Activated CD4-positive, alpha-beta memory T cell treated with anti-CD3 and anti-CD28 coated beads for 36 hours (primary cell): ENCODE measurements around the gene LRMDA. TPM values are rescaled to one million over a fixed set of nuclear protein-coding genes. Genes with fewer than 3 reads are reported as not detected.
"Not testable (repeated sequence)": the region's sequence is repeated elsewhere in the genome, so short reads cannot be mapped to it uniquely, and the experiment has no call there.

Source experiments
- CTCF ChIA-PET: fragments of 350-600 bp; sonication (Branson Sonifier 250); formaldehyde crosslinking; loops from one replicate; lab custom pipeline; 2021; ENCODE audit warnings: antibody characterized with exemption, inconsistent platforms; lab: Charles Lee
- POLR2A ChIA-PET: fragments of 350-600 bp; sonication (Branson Sonifier 250); formaldehyde crosslinking; loops from one replicate; lab custom pipeline; 2021; ENCODE audit warnings: antibody characterized with exemption; lab: Charles Lee
- DNase-seq: peaks from one replicate; pipeline ENCODE4 v3.0.0-alpha.2; 2020
- H3K27ac Mint-ChIP-seq: one replicate; pipeline ENCODE4 v1.8.0; 2021; ENCODE audit warnings: mixed read lengths
- H3K27me3 Mint-ChIP-seq: one replicate; pipeline ENCODE4 v1.8.0; 2021; ENCODE audit warnings: mixed read lengths
- H3K36me3 Mint-ChIP-seq: one replicate; pipeline ENCODE4 v1.8.0; 2021; ENCODE audit warnings: mixed read lengths
- H3K4me1 Mint-ChIP-seq: one replicate; pipeline ENCODE4 v1.8.0; 2021; ENCODE audit warnings: low read depth, mixed read lengths
- H3K4me3 Mint-ChIP-seq: one replicate; pipeline ENCODE4 v1.8.0; 2021; ENCODE audit warnings: mild to moderate bottlenecking, mixed read lengths
- H3K9me3 Mint-ChIP-seq: one replicate; pipeline ENCODE4 v1.8.0; 2021; ENCODE audit warnings: mixed read lengths
- intact Hi-C: fragments of 100-400 bp; cut with micrococcal nuclease; formaldehyde crosslinking; loops from one replicate; pipeline ENCODE4 v1.15.1; 2023
- total RNA-seq, 2 experiments: library from RNA; stranded (reverse); gene quantifications; one replicate each; pipeline ENCODE4 v1.2.3, GENCODE V29; 2021

The LRMDA gene
- total RNA-seq, 2 experiments from 2014 or later, result not detected

DNA sequence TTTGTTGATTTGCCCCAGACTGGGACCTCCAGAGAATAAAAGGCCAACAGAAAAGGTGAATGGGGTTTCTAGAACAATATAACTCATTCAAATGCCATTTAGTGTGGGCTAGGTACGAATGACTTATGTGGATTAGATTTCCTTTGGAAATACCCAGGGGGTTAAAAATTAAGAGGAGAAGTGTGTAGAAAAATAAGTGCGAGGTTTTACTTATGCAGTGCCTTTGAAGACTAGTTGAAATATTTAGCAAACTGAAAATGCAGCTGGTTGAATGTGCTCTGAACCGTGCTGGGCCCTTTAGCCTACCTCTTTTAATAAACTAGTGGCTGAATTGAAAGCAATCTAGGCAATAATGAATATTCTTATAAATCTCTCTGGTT, 180.6 kb downstream of the LRMDA start:
- DNase-seq, result no peak
- H3K27me3 Mint-ChIP-seq, result peaks cover 3% of the 10 kb centered on the region
- ChIA-PET CTCF (no interaction called here), POLR2A (no interaction called here)
- H3K36me3 Mint-ChIP-seq, result no peaks in the 10 kb centered on the region
- no peak overlapping the region for H3K4me3 Mint-ChIP-seq
- no peak overlapping the region for H3K27ac Mint-ChIP-seq
- no peaks in the 10 kb centered on the region for H3K4me1 Mint-ChIP-seq
- no peaks in the 10 kb centered on the region for H3K9me3 Mint-ChIP-seq
- intact Hi-C loops, result no loop called here

DNA sequence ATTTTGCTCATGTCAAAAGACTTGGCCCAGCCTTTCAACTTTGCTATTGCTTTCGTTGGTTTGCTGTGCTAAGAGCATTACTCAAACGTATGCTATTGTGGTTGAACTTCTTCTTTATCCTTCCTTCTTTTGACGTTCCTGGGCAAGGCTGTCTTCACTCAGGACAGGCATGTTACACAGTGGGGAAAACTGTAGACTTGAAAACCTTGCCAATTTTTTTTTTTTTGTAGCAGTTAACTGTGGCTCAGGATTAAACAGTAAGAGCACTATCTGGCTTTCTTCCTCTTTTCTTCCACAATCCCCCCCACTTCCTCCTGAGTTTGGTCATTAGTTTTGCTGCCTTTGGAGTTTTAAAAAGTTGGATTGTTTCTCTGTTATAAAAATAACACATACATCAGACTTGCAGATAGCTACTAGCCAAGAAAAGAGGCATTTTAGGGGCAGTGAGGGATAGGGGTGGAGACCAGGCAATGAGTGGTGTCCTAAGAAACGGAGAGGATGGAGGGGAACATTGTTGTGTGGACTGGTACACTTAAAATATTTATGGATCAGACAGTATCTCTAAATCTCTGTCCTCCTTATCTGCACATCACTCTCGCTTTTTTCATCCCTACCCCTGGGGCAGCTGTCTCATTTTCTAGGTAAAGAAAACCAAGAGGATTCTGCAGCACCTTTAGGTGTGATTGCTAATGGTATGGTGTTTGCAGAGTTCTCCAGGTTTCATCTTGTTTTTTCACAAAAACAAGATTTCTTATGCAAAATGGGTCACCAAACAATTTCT, 181.7 kb downstream of the LRMDA start:
- CTCF ChIA-PET, result no interaction called here
- Mint-ChIP-seq H3K27me3 (peaks cover 6% of the 10 kb centered on the region), H3K4me3 (no peak overlapping the region), H3K27ac (no peak overlapping the region), H3K4me1 (no peaks in the 10 kb centered on the region), H3K36me3 (no peaks in the 10 kb centered on the region), H3K9me3 (no peaks in the 10 kb centered on the region)
- intact Hi-C loops, result no loop called here
- DNase-seq, result no peak
- POLR2A ChIA-PET, result no interaction called here

DNA sequence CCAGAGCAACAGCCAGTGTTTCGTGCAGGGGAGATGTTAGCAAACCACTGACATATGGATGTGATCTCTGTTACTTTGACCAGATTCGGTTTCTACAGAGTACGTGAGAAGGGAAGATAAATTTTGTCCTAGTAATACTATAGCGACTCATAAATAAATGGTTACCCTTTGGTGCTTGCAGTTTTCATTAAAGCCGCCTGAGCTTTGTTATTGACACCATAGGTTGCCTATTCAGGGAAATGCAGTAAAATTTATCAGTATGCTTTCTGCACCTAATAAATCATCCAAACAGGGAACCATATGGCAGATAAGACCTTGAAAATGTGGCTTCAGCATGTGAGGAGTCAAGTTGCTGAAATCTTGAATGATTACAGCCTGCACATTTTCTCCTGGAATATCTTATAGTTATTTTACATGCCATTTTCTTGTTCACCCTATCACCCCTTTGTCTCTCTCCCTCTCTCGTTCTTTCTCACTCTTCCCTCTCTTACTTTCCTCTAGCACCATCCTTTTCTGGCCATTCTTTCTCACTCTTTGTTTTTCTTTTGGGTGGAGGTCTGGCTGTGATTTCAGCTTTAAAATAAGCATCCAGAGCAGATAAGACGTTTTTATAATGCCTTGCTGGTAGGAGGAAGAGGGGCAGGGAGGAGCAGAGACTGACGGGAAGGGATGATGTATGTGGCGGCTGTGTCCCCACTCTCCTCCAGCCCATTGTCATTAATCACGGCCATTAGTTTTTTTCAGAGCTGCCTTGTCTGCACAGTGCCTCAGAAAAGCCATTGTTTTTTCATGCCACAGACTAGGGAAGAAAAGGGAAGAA, 182.5 kb downstream of the LRMDA start:
- no peaks in the 10 kb centered on the region for H3K9me3 Mint-ChIP-seq
- no peaks in the 10 kb centered on the region for H3K4me1 Mint-ChIP-seq
- ChIA-PET CTCF (no interaction called here), POLR2A (no interaction called here)
- no peak overlapping the region for H3K27ac Mint-ChIP-seq
- intact Hi-C loops, result no loop called here
- no peak overlapping the region for H3K4me3 Mint-ChIP-seq
- no peaks in the 10 kb centered on the region for H3K36me3 Mint-ChIP-seq
- no peak for DNase-seq
- H3K27me3 Mint-ChIP-seq, result peaks cover 6% of the 10 kb centered on the region

DNA sequence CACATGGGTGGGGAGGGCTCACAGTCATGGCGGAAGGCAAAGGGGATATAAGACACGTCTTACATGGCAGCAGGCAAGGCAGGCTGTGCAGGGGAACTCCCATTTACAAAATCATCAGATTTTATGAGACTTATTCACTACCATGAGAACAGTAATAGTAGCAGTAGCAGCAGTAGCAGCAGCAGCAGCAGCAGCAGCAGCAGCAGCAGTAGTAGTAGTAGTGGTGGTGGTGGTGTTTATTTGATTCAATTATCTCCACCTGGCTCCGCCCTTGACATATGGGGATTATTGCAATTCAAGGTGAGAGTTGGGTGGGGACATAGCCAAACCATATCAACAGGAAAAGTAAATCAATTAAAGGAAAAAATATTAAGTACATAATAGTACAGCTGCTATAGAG, 184.7 kb downstream of the LRMDA start:
- H3K36me3 Mint-ChIP-seq, result no peaks in the 10 kb centered on the region
- ChIA-PET CTCF (no interaction called here), POLR2A (no interaction called here)
- no peaks in the 10 kb centered on the region for H3K9me3 Mint-ChIP-seq
- no peaks in the 10 kb centered on the region for H3K4me1 Mint-ChIP-seq
- no peak for DNase-seq
- no peak overlapping the region for H3K4me3 Mint-ChIP-seq
- peaks cover 6% of the 10 kb centered on the region for H3K27me3 Mint-ChIP-seq
- no peak overlapping the region for H3K27ac Mint-ChIP-seq
- intact Hi-C loops, result no loop called here

DNA sequence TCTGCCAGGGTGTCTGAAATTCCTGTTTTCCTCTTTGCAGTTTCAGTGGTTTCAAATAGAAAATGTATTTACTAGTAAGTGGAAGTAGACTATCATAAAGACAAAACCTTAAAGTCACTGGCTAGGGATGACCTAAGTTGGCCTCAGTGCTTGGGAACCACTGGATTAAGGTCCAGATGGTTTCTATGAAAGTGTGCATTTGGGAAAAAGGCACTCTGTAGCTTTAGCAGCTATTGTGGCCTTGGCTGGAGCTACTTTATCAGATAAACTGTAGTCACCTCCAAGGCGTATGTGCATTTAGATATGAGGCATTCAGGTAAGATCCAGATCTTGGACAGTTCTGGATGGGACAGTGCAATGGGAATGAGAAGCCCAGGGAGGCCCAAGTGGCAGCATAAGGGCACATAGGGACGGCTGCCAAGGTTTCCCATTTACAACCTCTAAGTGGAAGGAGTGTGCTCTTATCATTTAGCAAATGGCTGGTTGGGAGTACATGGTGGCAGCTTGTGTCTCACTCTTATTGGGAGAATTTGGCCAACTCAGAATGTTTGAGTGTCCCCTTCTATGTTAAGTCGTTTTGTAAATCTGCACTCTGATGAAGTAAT, 185.6 kb downstream of the LRMDA start:
- H3K27me3 Mint-ChIP-seq, result peaks cover 8% of the 10 kb centered on the region
- no peak overlapping the region for H3K27ac Mint-ChIP-seq
- no peak for DNase-seq
- intact Hi-C loops, result no loop called here
- H3K36me3 Mint-ChIP-seq, result no peaks in the 10 kb centered on the region
- H3K4me3 Mint-ChIP-seq, result no peak overlapping the region
- H3K4me1 Mint-ChIP-seq, result no peaks in the 10 kb centered on the region
- H3K9me3 Mint-ChIP-seq, result no peaks in the 10 kb centered on the region
- ChIA-PET CTCF (no interaction called here), POLR2A (no interaction called here)

DNA sequence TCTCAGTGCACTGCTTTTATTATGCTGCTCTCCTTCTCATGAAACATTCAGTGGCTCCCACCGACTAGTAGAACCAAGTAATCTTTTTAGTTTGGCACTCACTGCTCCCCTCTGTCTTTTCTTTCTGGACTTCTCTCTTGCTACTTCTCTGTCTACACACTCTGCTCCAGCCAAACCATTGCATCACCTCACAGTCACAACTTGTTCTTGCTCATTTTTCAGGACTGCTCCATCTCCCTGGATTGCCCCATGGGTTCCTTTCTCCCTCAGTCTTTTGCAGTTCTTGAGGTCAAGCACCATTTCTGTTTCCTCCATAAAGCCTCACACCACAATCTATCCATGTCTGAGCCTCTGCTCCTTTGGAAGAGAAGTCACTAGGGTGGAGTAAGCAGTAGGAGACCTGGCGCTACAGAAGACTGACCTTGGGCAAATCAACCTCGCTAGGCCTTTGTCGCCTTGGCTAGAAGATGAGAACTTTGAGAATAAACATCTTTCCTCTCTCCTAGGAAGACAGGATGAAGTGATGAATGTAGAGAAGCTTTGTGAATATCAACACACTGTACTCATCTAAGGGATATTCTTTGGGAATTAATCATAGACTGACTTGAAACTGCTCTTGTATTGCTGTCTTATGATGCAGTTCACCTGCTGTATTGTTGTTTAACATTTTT, 186.2 kb downstream of the LRMDA start:
- Mint-ChIP-seq H3K27me3 (peaks cover 10% of the 10 kb centered on the region), H3K4me3 (no peak overlapping the region), H3K9me3 (no peaks in the 10 kb centered on the region), H3K4me1 (no peaks in the 10 kb centered on the region), H3K36me3 (no peaks in the 10 kb centered on the region), H3K27ac (no peak overlapping the region)
- DNase-seq, result no peak
- CTCF ChIA-PET, result no interaction called here
- POLR2A ChIA-PET, result no interaction called here
- intact Hi-C loops, result no loop called here

DNA sequence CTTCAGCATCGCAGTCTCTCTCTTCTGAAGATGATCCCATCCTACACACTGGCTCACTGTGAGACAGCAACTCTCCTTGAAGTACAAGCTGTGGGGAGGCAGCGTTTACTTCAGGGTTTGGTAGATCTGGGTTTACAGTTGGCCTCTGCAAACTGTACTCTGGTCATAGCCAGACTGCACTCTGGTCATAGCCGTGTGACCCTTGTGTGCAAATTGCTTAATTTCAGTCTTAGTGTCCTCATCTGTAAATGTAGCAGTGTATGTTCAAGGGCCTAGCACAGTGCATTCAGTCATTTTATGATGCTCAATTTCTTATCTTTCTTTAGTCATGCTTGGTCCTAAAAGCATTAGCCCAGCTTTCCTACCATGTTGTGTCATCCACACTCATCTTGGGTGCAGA, 188.2 kb downstream of the LRMDA start:
- no peaks in the 10 kb centered on the region for H3K9me3 Mint-ChIP-seq
- intact Hi-C loops, result no loop called here
- no peak for DNase-seq
- no peaks in the 10 kb centered on the region for H3K36me3 Mint-ChIP-seq
- H3K4me3 Mint-ChIP-seq, result no peak overlapping the region
- H3K27ac Mint-ChIP-seq, result no peak overlapping the region
- ChIA-PET POLR2A (no interaction called here), CTCF (no interaction called here)
- H3K4me1 Mint-ChIP-seq, result no peaks in the 10 kb centered on the region
- peaks cover 7% of the 10 kb centered on the region for H3K27me3 Mint-ChIP-seq

DNA sequence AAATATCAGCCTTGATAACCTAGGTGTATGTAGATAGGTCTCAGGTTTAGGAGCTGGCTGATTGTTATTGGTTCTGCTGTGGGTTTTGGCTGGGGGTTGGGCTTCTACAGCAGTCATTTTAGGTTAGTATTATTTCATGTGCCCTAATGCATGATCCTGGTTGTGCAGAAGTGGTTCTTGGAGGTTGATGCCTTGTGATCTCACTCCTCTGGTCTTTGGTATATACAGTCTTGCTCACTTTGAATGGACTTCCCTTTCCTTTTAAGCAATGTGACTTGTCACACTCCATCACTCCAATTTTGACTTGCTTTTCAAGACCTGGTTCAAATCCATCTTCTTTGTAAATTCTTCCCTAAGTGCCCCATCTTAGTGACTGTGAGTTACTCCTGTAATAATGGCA, 188.9 kb downstream of the LRMDA start:
- H3K27me3 Mint-ChIP-seq, result peaks cover 7% of the 10 kb centered on the region
- POLR2A ChIA-PET, result no interaction called here
- intact Hi-C loops, result no loop called here
- H3K9me3 Mint-ChIP-seq, result no peaks in the 10 kb centered on the region
- H3K27ac Mint-ChIP-seq, result no peak overlapping the region
- DNase-seq, result no peak
- CTCF ChIA-PET, result no interaction called here
- H3K4me1 Mint-ChIP-seq, result no peaks in the 10 kb centered on the region
- no peak overlapping the region for H3K4me3 Mint-ChIP-seq
- H3K36me3 Mint-ChIP-seq, result no peaks in the 10 kb centered on the region

DNA sequence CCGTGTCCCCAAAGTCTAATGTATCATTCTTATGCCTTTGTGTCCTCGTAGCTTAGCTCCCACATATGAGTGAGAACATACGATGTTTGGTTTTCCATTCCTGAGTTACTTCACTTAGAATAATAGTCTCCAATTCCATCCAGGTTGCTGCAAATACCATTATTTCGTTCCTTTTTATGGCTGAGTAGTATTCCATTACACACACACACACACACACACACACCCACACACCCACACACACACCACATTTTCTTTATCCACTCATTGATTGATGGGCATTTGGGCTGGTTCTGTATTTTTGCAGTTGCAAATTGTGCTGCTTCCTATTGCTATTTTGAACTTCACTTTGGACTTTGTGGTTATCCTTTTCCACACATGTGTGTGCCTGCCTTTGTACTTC, 189.6 kb downstream of the LRMDA start:
- CTCF ChIA-PET, result interaction anchor here (1.0 kb wide), 1 partner anchor 225 kb away, joined by 3 read pairs; no protein-coding TSS in a partner anchor
- H3K36me3 Mint-ChIP-seq, POLR2A ChIA-PET, H3K4me3 Mint-ChIP-seq, H3K9me3 Mint-ChIP-seq, intact Hi-C loops, DNase-seq, H3K27me3 Mint-ChIP-seq, H3K4me1 Mint-ChIP-seq, H3K27ac Mint-ChIP-seq: not testable (repeated sequence)

DNA sequence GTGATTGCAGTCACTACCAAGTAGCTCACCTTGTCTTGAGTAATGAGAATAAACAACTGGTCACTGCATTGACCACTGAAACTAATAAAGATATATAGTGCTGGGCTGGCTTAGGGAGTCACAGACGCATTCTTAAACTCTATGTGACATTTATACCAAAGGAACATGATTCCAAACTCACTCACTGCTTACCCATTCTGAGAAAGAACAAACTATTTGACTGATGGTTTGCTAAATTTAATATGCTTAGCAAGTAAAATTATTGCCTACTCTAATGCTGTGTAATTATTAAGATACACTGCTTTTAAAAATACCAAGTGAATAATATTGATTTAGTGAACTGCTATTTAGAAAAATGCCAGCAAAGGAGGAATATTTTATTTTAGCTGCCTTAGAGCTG, 191.1 kb downstream of the LRMDA start:
- Mint-ChIP-seq H3K4me3 (no peak overlapping the region), H3K4me1 (no peaks in the 10 kb centered on the region), H3K36me3 (no peaks in the 10 kb centered on the region), H3K27ac (no peak overlapping the region), H3K9me3 (no peaks in the 10 kb centered on the region), H3K27me3 (peaks cover 5% of the 10 kb centered on the region)
- intact Hi-C loops, result no loop called here
- ChIA-PET CTCF (no interaction called here), POLR2A (no interaction called here)
- no peak for DNase-seq

DNA sequence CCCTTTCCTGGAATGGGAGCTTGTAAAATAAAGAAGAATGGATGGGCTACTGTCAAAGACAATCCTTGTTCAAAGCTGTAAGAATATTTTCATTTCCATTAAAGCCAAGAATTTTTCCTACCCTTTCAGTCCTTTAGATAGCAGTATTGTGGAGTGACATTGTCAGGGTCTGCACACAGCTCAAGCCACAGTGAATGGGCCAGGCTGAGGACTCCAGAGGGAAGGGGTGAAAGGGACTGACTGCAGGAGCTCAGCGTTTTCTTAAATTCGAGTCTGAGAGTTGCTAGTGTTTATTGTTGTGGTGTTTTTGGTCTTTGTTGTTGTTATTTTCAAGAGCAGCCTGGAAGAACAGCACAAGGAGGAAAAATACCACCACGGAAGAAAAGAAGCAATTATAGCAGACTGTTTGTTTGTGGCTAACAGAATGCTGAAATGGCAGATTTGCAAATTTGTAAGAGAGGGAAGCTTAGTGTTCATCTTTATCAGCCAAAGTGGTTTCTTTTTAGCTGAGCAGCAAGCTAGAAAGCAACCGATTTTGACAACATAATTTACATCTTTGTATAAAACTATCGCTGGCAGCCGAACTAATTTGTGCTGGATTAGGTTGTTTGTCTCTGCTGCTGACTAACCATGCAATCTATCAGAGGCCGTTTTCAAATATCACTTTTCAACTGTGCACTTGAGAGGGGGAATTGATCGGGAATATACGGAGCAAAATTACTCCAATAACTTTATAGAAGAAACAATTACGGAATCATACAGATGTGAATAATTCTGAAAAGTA, 192.1 kb downstream of the LRMDA start:
- ChIA-PET CTCF (no interaction called here), POLR2A (no interaction called here)
- no peak for DNase-seq
- intact Hi-C loops, result no loop called here
- no peak overlapping the region for H3K4me3 Mint-ChIP-seq
- no peak overlapping the region for H3K27ac Mint-ChIP-seq
- H3K36me3 Mint-ChIP-seq, result no peaks in the 10 kb centered on the region
- H3K9me3 Mint-ChIP-seq, result no peaks in the 10 kb centered on the region
- H3K4me1 Mint-ChIP-seq, result no peaks in the 10 kb centered on the region
- H3K27me3 Mint-ChIP-seq, result peaks cover 4% of the 10 kb centered on the region

DNA sequence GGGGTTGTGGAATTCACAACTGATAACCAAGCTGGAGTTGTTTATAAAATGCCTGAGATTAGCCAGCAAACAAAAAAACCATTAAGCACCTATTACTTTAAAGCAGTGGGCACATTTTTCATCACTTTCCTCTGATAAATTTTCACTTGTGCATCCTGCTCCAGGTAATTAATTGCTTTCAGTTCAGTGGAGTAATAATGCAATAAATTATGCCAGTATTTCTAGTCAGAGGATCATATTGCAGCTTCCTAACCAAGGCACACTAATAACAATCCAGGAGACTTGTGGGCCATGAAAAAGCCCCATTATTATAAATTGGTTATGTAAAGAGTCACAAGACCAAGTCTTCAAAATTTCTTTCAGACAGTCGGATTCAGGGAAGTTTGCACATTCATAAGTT, 193.2 kb downstream of the LRMDA start:
- Mint-ChIP-seq H3K36me3 (no peaks in the 10 kb centered on the region), H3K9me3 (no peaks in the 10 kb centered on the region), H3K27ac (no peak overlapping the region), H3K4me1 (no peaks in the 10 kb centered on the region), H3K27me3 (peaks cover 4% of the 10 kb centered on the region), H3K4me3 (no peak overlapping the region)
- ChIA-PET POLR2A (no interaction called here), CTCF (no interaction called here)
- no peak for DNase-seq
- intact Hi-C loops, result no loop called here
